NCI-H748 (cell line): Measurements from ENCODE around the gene SIRPB2.

Experiments
- DNase-seq: peaks from one replicate; lab custom pipeline; 2025; ENCODE audit not compliant: unreplicated experiment; lab: John Stamatoyannopoulos, UW

Gene SIRPB2

GRCh38 chr20:1472556-1473245, 18.5 kb downstream of the SIRPB2 start:
- DNase-seq, result no peak

- no peak for DNase-seq
Measured at GRCh38 chr20:1471242-1471641, 20.0 kb downstream of the SIRPB2 start.

GRCh38 chr20:1469925-1470571, 21.2 kb downstream of the SIRPB2 start:
- DNase-seq, result peak; percentile 86

GRCh38 chr20:1469306-1469905, 21.8 kb downstream of the SIRPB2 start:
- no peak for DNase-seq

- no peak for DNase-seq
Measured at GRCh38 chr20:1468117-1468624, 23.0 kb downstream of the SIRPB2 start.

- peak; percentile 70 for DNase-seq
Measured at GRCh38 chr20:1467355-1468116, 23.7 kb downstream of the SIRPB2 start.

GRCh38 chr20:1467082-1467354, 24.2 kb downstream of the SIRPB2 start:
- no peak for DNase-seq

GRCh38 chr20:1466211-1467081, 24.8 kb downstream of the SIRPB2 start, which contains the start of gene NSFL1C:
NSFL1C (minus strand) TSS chr20:1466849; CDS start chr20:1466824, 25 bp downstream.
- DNase-seq, result peak; percentile 98

GRCh38 chr20:1465470-1466210, 25.6 kb downstream of the SIRPB2 start:
- DNase-seq, result no peak

GRCh38 chr20:1463971-1464570, 27.1 kb downstream of the SIRPB2 start:
- DNase-seq, result no peak

GRCh38 chr20:1462834-1463233, 28.4 kb downstream of the SIRPB2 start:
- DNase-seq, result no peak

GRCh38 chr20:1462001-1462400, 29.2 kb downstream of the SIRPB2 start:
- no peak for DNase-seq

- DNase-seq, result no peak
Measured at GRCh38 chr20:1460275-1460674, 30.9 kb downstream of the SIRPB2 start.

GRCh38 chr20:1457992-1458391, 33.2 kb downstream of the SIRPB2 start:
- DNase-seq, result no peak

GRCh38 chr20:1456300-1456699, 34.9 kb downstream of the SIRPB2 start:
- DNase-seq, result no peak

GRCh38 chr20:1450926-1451491, 40.2 kb downstream of the SIRPB2 start:
- DNase-seq, result no peak

GRCh38 chr20:1449370-1449769, 41.9 kb downstream of the SIRPB2 start:
- no peak for DNase-seq

GRCh38 chr20:1448081-1448620, 43.1 kb downstream of the SIRPB2 start:
- no peak for DNase-seq

- no peak for DNase-seq
Measured at GRCh38 chr20:1446536-1446935, 44.7 kb downstream of the SIRPB2 start.
